OCI-LY1 (cell line): ENCODE results near the gene GANAB.
A peak's percentile ranks its signal among the peaks of the same experiment; 100 is the strongest.
"Not testable (repeated sequence)": the region's sequence is repeated elsewhere in the genome, so short reads cannot be mapped to it uniquely, and the experiment has no call there.

Experiments
- H2AFZ ChIP-seq: fragments of 200-600 bp; sonication (generic), shearing (Covaris generic); 2 replicates; pipeline ENCODE4 v1.6.0; 2014; ENCODE audit warnings: antibody characterized with exemption, mild to moderate bottlenecking, low read length
- H3F3A ChIP-seq: fragments of 200-600 bp; sonication (generic), shearing (Covaris generic); 2 replicates; pipeline ENCODE4 v1.6.0; 2014; ENCODE audit warnings: mild to moderate bottlenecking, antibody characterized with exemption, low read length, moderate library complexity; ENCODE audit not compliant: insufficient read depth
- H3K27ac ChIP-seq: fragments of 200-600 bp; sonication (generic); 2 replicates; pipeline ENCODE4 v1.5.1; 2014; ENCODE audit warnings: low read length, mixed run types, mild to moderate bottlenecking, low read depth; ENCODE audit not compliant: poor library complexity, severe bottlenecking
- H3K27me3 ChIP-seq: fragments of 200-600 bp; sonication (generic); 2 replicates; pipeline ENCODE4 v1.6.0; 2014; ENCODE audit warnings: antibody characterized with exemption, mild to moderate bottlenecking, low read length, moderate library complexity; ENCODE audit not compliant: insufficient read depth
- H3K36me3 ChIP-seq: fragments of 200-600 bp; sonication (generic); 2 replicates; pipeline ENCODE4 v1.6.1; 2014; ENCODE audit warnings: mild to moderate bottlenecking, antibody characterized with exemption, low read length, moderate library complexity, mixed read lengths; ENCODE audit not compliant: insufficient read depth
- H3K4me1 ChIP-seq: fragments of 200-600 bp; sonication (generic); 2 replicates; pipeline ENCODE4 v1.5.1; 2014; ENCODE audit warnings: mild to moderate bottlenecking, low read length, moderate library complexity; ENCODE audit not compliant: insufficient read depth, severe bottlenecking
- H3K4me2 ChIP-seq: fragments of 200-600 bp; sonication (generic), shearing (Covaris generic); 2 replicates; pipeline ENCODE4 v1.6.1; 2014; ENCODE audit warnings: low read length
- H3K4me3 ChIP-seq: fragments of 200-600 bp; sonication (generic); 2 replicates; pipeline ENCODE4 v1.5.1; 2014; ENCODE audit warnings: low read length, low read depth, mild to moderate bottlenecking, mixed read lengths; ENCODE audit not compliant: poor library complexity, severe bottlenecking
- H3K79me2 ChIP-seq: fragments of 200-600 bp; shearing (Covaris generic); 2 replicates; pipeline ENCODE4 v1.6.1; 2016; ENCODE audit warnings: mixed run types, low read length, mixed read lengths; ENCODE audit not compliant: insufficient read depth
- H3K9ac ChIP-seq: fragments of 200-600 bp; sonication (generic), shearing (Covaris generic); 2 replicates; pipeline ENCODE4 v1.6.1; 2014; ENCODE audit warnings: mild to moderate bottlenecking, low read length, mixed read lengths
- H3K9me2 ChIP-seq: fragments of 200-600 bp; sonication (generic), shearing (Covaris generic); 2 replicates; pipeline ENCODE4 v1.6.1; 2014; ENCODE audit warnings: low read depth, mild to moderate bottlenecking, low read length, mixed read lengths
- H3K9me3 ChIP-seq: fragments of 200-600 bp; shearing (Covaris generic); 2 replicates; pipeline ENCODE4 v1.6.1; 2014; ENCODE audit warnings: low read length, mixed read lengths
- H4K20me1 ChIP-seq: fragments of 200-600 bp; sonication (generic), shearing (Covaris generic); 2 replicates; pipeline ENCODE4 v1.6.0; 2016; ENCODE audit warnings: mild to moderate bottlenecking, low read length; ENCODE audit not compliant: insufficient read depth
- CTCF ChIP-seq: fragments of 200-600 bp; sonication (generic), shearing (Covaris generic); IDR thresholded peaks from 2 replicates; pipeline ENCODE4 v1.5.1; 2017; ENCODE audit warnings: mild to moderate bottlenecking, antibody characterized with exemption, low read length, moderate library complexity, mixed read lengths
- EZH2 ChIP-seq: fragments of 200-600 bp; sonication (generic), shearing (Covaris generic); IDR thresholded peaks from 2 replicates; pipeline ENCODE4 v1.8.0; 2017; ENCODE audit warnings: borderline replicate concordance, mixed run types, mild to moderate bottlenecking, antibody characterized with exemption, low read length, moderate library complexity, mixed read lengths

The GANAB gene

GRCh38 chr11:62645946-62646824 is at the start of gene GANAB:
TSS of gene GANAB (minus strand) at chr11:62646613. CDS start at chr11:62646599, 14 bp downstream.
- Histone ChIP-seq H2AFZ (no peak within 1 kb of the TSS), H4K20me1 (no peaks in the 10 kb centered on the region), H3K79me2 (peaks cover 32% of the 10 kb centered on the region), H3K4me1 (peaks cover 22% of the 10 kb centered on the region), H3K4me3 (peak within 1 kb of the TSS; percentile 91), H3K9ac (peak within 1 kb of the TSS; percentile 86), H3K9me2 (no peaks in the 10 kb centered on the region), H3K27me3 (no peaks in the 10 kb centered on the region), H3K9me3 (no peaks in the 10 kb centered on the region), H3K4me2 (peak within 1 kb of the TSS; percentile 67), H3F3A (no peaks in the 10 kb centered on the region), H3K36me3 (peaks cover 57% of the 10 kb centered on the region), H3K27ac (peak within 1 kb of the TSS; percentile 74)
- TF ChIP-seq EZH2 = no peak
- no peak for TF ChIP-seq CTCF

GRCh38 chr11:62694455-62695167 is 48.2 kb upstream of the GANAB start:
- Histone ChIP-seq H2AFZ (no peak overlapping the region), H3F3A (no peaks in the 10 kb centered on the region), H3K9me3 (no peaks in the 10 kb centered on the region), H3K4me1 (no peaks in the 10 kb centered on the region), H3K27me3 (no peaks in the 10 kb centered on the region), H3K27ac (no peak overlapping the region), H3K79me2 (no peaks in the 10 kb centered on the region), H3K36me3 (peaks cover 54% of the 10 kb centered on the region), H4K20me1 (no peaks in the 10 kb centered on the region), H3K4me2 (no peak overlapping the region), H3K9me2 (no peaks in the 10 kb centered on the region), H3K9ac (no peak overlapping the region; the same call in 1 of the 2 replicates), H3K4me3 (no peak overlapping the region)
- TF ChIP-seq EZH2 (no peak), CTCF (peak; percentile 88)

- not testable (repeated sequence) for H3K79me2 ChIP-seq, H3F3A ChIP-seq, H3K4me1 ChIP-seq, H3K4me3 ChIP-seq, H3K9ac ChIP-seq, H3K9me3 ChIP-seq, H3K27me3 ChIP-seq, H4K20me1 ChIP-seq, H3K4me2 ChIP-seq, H2AFZ ChIP-seq, H3K27ac ChIP-seq, H3K9me2 ChIP-seq
- H3K36me3 ChIP-seq = peaks cover 52% of the 10 kb centered on the region
Measured at GRCh38 chr11:62693624-62694023, 47.2 kb upstream of the GANAB start.
